HG03521 (cell line): ENCODE results near the gene ZNF787.

ENCODE experiments used
- ATAC-seq: cut with Tn5 transposase; IDR thresholded peaks from one replicate; pipeline ENCODE4 v1.9.1; 2021; ENCODE audit warnings: mild to moderate bottlenecking, moderate library complexity; ENCODE audit not compliant: unreplicated experiment

The ZNF787 gene

GRCh38 chr19:56091751-56092546 is 29.1 kb downstream of the ZNF787 start:
- ATAC-seq = no peak

- ATAC-seq = no peak
Measured at GRCh38 chr19:56091066-56091490, 30.0 kb downstream of the ZNF787 start.

- ATAC-seq = no peak
Measured at GRCh38 chr19:56089344-56089743, 31.8 kb downstream of the ZNF787 start.

DNA sequence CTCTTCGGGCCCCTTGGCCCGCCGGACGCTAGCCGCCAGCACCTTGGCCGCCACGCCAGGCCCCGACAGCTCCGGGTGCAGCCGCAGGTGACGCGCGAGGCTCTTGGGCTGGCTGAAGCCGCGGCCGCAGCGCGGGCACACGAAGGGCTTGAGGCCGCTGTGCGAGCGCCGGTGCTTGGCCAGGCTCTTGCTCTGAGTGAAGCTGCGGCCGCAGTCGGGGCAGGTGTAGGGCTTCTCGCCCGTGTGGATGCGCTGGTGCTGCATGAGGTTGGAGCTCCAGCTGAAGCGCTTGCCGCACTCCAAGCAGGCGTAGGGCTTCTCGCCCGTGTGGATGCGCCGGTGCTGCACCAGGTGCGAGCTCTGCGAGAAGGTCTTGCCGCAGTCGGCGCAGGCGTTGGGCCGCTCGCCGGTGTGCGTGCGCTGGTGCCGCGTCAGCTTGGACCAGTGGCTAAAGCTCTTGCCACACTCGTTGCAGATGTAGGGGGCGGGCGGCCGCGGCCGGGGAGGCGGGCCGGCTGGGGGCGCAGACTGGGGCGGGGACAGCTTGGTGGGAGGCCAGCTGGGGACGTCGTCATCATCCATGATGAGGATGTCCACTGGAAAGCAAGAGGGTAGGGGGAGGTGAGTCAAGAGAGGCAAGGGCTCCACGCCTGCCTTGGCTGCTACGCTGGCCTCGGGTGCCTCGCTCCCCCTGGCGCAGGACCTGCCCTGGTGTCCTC is 32.4 kb downstream of the ZNF787 start:
- no peak for ATAC-seq

DNA sequence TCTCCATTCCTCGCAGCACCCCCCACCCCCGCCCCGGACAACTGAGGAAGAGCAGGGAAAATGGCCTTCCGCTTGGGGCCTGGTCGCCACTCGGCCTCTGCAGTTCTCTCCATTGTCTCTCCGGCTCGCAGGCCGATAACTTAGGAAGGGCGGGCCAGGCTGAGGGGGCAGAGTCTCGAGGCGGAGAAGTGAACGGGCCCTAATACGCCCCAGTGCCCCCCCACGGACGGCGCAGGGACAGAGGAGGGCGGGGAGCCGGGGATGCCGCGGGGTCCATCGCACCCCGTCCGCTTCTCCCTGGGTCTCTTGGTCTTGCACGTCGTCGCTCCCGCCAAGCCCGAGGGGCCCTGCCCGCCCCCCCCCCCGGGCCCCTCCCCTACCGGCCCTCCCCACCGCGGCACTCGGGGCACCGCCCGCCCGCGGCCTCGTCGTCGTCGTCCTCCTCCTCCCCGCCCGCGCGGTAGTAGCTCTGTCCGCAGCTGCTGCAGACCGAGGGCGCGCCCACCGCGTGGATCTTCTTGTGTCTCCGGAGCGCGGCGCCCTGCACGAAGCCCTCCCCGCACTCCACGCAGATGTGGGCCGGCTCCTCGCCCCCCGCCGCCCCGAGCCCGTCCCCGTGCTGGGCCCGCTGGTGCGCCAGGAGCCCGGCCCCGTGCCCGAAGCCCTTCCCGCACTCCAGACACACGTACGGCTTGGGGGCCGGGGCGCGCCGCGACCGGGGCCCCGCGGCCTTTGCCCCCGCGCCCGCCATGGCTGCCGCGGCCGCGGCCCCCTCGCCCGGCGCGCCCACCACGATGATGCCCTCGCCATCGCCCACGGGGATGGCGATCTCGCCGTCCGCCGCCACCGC is 33.2 kb downstream of the ZNF787 start:
- no peak for ATAC-seq

DNA sequence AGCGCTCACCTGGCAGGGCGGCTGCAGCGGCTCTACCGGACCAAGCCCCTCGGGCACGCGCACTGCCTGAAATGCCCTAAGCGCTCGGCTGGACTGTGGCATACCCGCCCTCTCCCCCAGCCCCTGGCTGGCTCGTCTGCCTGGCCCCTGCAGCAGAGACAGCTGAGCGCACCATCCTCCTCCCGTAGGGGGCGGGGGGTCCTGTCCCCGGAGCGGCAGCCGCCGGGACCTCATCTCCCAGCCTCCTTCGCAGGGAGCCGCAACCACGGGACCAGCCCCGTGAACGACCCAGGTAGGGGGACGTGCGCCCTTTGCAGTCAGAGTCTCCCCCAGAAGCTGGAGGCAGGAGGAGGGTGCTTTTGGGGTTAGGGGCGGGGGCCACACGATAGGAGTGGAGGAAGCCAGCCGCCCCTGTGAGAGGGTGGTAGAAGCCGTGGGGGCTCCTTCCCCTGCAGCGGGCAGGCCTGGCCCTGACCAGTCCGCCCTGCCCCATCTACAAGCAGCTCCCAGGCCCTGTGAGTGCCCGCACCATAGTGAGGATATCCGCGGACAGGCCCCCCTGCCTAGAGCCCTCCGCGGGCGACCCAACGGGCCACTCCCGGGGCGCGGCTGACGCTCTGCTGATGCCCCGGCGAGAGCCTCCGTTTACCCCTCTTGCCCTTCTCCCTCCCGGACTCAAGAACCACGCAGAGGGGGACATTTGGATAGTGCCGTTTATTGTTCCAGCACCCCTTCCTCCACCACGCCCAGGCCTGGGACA is 34.2 kb downstream of the ZNF787 start:
- no peak for ATAC-seq

GRCh38 chr19:56085571-56086275 is 35.4 kb downstream of the ZNF787 start:
- no peak for ATAC-seq

DNA sequence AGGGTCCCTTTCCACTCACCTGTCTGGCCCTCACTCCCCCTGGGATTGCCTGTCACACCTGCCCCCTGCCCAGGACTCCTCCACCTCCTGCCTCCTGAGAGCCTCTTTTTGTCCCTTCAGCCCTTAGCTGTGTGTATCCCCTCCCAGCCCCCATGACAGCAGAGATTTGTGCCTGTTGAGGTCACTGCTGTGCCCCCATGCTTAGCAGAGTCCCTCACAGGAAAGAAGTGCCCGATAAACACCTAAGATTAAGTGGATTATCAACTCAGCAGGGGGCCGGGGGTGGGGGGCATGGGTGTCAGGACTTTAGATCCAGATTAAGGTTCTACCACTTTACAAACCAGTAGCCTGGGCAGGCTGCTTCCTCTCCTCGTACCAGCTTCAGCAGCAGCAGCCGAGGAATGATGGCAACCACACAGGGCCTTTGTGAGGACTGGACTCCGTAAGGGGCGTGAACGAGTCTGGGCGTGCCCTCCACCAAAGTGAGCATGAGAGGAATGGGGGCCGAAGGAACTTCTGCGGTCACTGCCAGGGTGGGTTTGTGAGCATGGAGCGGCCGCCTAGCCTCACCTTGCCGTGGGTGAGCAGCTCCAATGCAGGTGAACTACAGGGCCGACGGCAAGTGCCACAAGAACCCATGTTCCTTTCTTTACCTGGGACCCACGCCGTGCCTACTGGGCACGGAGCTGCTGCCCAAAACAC is 36.1 kb downstream of the ZNF787 start:
- no peak for ATAC-seq

- ATAC-seq = no peak
Measured at GRCh38 chr19:56083668-56084067, 37.4 kb downstream of the ZNF787 start.

GRCh38 chr19:56080669-56081401 is 40.3 kb downstream of the ZNF787 start:
- ATAC-seq = peak; percentile 65

- ATAC-seq = no peak
Measured at GRCh38 chr19:56079609-56080008, 41.5 kb downstream of the ZNF787 start.

GRCh38 chr19:56076498-56076897 is 44.6 kb downstream of the ZNF787 start:
- no peak for ATAC-seq

GRCh38 chr19:56071151-56071550 is 49.9 kb downstream of the ZNF787 start:
- ATAC-seq = no peak

DNA sequence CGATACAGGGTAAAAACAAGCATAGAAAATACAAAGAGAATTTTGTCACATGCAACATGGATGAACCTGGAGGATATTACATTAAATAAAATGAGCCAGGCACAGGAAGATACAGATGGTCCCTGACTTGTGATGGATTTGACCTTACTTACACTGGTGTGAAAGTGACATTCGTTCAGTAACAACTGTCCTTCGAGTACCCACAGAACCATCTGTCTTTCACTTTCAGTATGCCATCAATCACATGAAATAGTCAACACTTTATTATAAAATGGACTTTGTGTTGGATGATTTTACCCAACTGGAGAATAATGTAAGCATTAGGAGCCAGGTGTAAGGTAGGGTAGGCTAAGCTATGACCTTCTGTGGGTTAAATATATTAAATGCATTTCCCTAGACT is 51.5 kb downstream of the ZNF787 start:
- ATAC-seq = no peak

DNA sequence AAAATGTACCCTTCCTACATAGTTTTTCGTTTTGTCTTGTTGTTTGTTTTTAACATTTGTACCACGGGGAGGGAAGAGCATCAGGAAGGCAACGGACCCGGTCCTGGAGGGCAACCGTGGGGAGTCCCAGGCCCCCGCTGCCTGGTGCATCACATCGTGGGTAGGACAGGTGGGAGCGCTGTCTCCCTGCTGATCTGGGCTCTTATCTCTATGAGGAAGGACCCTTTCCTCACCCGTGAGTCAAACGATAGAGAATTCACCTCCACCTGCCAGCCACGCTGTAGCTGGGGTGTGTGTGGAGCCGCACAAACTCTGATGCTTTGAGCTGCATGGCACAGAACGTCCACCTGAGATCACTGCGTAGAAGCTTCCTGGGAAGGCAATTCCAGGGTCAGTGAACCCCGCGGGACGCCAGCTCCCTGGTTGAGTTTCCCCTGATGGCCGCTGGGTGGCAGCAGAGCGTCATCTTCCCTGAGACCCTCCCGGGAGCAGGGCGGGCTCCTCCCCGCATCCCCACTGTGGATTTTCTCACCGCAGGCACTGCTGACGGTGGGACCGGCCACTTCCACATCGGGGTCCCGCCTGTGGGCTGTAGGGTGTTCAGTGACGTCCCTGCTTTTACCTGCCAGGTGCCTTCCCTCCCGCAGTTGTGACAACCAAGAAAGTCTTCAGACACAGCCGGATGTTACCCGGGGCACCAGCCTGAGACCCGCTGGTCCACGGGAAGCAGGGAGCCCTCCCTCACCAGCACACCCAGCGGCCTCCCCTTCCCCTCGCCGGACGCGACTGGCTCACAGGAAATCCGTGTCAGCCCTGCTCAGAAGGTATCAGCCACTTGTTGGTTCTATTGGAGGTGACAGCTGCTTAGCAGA is 54.7 kb downstream of the ZNF787 start:
- ATAC-seq = no peak

- no peak for ATAC-seq
Measured at GRCh38 chr19:56053596-56053995, 67.5 kb downstream of the ZNF787 start.
